GM12865 (cell line): ENCODE measurements around the gene PRKCA.
"Not testable (repeated sequence)": the region's sequence is repeated elsewhere in the genome, so short reads cannot be mapped to it uniquely, and the experiment has no call there.

ENCODE experiments used
- DNase-seq: peaks from one replicate; pipeline ENCODE4 v3.0.0; 2010; ENCODE audit warnings: low read depth
- H3K4me3 ChIP-seq: 2 replicates; pipeline ENCODE4 v1.5.1; 2011; ENCODE audit warnings: mild to moderate bottlenecking, low read depth, low read length, control low read depth
- TF ChIP-seq, protein P1 (sequence below): IDR thresholded peaks from 2 replicates; pipeline ENCODE4 v1.5.1; 2011; ENCODE audit warnings: low read length, control low read depth, low read depth, inconsistent platforms; ENCODE audit not compliant: insufficient read depth; ENCODE audit errors: missing control alignments

PRKCA gene

DNA sequence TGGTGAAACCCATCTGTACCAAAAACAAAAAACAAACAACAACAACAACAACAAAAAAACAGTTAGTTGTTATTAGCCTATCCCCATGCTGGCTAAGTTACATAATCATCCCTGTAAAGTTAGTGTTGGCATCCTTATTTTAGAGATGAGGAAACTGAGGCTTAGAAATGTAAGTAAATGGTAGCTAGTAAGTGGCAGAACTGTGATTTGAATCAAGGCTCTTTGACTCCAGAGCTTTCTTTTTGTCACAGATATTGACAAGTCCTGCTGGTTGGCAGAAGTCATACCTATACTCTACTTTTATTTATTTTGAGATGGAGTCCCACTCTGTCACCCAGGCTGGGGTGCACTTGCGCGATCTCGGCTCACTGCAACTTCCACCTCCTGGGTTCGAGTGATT is 42.1 kb downstream of the PRKCA start:
- DNase-seq, result no peak
- no peak overlapping the region for H3K4me3 ChIP-seq
- TF ChIP-seq, protein P1, sequence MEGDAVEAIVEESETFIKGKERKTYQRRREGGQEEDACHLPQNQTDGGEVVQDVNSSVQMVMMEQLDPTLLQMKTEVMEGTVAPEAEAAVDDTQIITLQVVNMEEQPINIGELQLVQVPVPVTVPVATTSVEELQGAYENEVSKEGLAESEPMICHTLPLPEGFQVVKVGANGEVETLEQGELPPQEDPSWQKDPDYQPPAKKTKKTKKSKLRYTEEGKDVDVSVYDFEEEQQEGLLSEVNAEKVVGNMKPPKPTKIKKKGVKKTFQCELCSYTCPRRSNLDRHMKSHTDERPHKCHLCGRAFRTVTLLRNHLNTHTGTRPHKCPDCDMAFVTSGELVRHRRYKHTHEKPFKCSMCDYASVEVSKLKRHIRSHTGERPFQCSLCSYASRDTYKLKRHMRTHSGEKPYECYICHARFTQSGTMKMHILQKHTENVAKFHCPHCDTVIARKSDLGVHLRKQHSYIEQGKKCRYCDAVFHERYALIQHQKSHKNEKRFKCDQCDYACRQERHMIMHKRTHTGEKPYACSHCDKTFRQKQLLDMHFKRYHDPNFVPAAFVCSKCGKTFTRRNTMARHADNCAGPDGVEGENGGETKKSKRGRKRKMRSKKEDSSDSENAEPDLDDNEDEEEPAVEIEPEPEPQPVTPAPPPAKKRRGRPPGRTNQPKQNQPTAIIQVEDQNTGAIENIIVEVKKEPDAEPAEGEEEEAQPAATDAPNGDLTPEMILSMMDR, result no peak

DNA sequence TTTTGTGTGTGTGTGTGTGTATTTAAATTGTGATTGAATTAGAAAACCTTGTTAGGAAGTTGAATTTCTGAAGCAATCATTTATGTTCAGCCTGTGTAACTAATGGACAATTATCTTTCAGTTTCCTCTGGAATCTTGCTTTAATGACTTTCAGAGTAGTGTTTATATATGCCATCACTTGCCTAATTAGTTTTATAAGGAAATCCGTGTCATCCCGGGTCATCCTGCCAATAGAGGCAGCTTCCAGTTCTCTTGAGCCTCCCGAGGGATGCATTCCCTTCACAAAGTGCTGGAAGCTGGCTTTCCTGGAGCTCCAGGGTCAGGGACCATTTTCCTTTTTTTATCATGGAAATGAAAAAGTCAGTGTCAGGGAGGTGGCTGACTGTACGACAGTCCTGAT is 42.9 kb downstream of the PRKCA start:
- TF ChIP-seq, protein P1, result no peak
- no peak overlapping the region for H3K4me3 ChIP-seq
- no peak for DNase-seq

DNA sequence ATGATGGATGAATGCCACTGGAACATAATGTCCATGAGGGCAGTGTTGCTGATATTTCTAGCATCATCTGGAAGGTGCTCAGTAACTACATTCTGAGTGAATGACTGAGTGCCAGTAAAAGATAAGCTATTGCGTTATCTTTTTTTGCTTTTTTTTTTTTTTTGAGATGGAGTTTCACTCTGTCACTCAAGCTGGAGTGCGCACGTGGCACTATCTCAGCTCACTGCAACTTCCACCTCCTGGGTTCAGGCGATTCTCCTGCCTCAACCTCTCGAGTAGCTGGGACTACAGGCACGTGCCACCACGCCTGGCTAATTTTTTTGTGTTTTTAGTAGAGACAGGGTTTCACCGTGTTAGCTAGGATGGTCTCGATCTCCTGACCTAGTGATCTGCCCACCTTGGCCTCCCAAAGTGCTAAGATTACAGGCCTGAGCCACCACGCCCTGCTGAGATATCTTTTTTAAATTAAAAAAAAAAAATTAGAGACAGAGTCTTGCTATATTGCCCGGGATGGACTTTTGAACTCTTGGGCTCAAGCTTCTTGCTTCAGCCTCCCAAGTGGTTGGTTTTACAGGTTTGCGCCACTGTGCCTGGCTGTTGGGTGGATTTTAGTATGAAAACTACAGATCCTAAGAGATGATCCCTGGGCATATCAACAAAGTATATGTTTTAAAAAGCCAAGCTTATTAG is 43.7 kb downstream of the PRKCA start:
- DNase-seq, result not testable (repeated sequence)

DNA sequence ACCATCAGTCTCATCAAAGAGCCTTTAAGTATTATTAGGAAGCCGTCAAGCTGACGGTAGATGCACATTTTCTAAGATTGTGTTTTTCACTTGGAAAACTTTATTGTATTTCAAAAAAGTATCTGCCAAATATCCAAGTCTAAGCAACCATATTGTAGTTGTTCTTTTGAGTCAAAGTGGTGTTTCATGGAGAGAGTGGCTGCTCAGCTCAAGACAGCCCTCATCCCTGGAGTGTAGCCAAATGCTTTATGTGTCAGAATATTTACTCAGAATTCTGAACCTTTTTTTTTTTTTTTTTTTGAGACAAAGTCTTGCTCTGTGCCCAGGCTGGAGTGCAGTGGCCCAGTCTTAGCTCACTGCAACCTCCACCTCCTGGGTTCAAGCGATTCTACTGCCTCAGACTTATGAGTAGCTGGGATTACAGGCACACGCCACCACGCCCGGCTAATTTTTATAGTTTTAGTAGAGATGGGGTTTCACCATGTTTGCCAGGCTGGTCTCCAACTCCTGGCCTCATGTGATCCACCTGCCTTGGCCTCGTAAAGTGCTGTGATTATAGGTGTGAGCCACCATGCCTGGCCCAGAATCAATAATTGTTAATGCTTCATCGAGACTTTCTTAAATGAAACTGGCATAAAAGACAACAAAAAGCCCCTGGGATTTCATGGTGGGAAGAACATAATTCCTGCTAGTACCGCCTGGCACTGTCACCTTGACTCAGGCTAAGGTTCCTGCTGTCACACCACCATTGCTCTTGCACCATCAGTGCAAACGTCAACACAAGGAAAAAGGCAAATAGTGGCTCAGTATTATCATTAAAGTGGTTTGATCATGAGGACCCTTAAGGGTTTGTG is 45.5 kb downstream of the PRKCA start:
- DNase-seq, result no peak
- TF ChIP-seq, protein P1, result no peak
- H3K4me3 ChIP-seq, result no peak overlapping the region

More for the DNA sequence above, 43.7 kb downstream of the PRKCA start:
- H3K4me3 ChIP-seq, result not testable (repeated sequence)

DNA sequence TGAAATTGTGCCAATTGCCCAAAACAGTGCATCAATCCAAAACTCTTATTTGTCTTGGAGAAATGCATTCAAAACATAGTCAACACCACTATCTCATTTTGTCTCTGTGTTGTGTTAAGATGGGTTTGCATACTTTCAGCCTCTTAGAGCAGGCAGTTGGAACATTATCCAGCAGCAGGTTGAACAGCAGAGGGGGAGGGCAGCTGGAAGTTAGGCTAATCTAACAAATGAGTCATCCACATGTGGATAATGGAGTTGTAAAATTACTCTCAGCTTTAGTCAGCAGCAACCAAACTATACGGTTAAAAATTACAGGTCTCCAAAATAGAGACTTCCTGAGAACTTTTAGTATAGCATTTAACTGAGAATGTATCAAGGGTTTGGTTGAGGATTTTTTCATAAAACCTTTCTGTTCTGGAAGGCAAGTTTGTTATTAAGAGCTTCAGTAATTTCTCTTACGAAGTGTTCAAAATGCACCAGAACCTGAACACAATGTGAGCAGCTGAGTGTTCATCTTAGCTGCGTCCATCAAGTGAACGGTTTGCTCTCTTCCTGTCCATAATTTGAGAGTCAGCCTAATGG is 46.3 kb downstream of the PRKCA start:
- DNase-seq, result no peak
- no peak overlapping the region for H3K4me3 ChIP-seq
- TF ChIP-seq, protein P1, result no peak

DNA sequence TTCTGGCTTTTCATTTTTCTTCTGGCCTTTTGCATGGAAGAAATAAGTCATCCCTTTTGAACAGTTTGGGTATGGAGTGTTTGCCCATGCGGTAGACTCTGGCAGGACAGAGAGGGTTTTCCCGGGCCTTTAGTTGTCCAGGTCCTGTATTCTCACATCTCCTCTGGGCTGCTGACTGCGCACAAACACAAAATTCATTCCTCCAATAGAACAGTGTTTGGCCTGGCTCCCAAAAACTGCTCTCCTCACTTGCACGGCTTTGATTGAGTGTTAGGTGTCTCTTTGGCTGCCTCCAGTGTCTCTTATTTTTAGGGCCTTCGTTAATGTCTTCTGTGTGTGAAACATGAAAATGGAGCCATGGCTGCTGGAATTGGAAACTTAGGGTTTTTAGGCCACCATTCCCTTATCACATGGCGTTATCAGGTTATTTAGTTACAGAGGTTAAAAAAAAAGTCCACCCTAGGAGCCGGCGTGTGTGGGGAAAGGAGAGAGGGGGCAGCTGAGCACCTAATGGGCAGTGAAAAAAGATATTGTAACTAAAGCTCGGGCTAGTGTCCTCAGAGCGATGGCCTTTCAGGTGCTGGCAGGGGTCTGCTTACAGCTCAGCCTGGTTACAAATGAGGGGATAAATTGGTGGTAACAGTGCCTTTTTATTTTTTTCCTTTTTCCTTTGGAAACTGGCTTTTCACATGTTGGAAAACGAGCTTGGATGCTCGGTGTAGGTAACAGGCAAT is 47.3 kb downstream of the PRKCA start:
- TF ChIP-seq, protein P1, result no peak
- no peak overlapping the region for H3K4me3 ChIP-seq
- DNase-seq, result no peak

DNA sequence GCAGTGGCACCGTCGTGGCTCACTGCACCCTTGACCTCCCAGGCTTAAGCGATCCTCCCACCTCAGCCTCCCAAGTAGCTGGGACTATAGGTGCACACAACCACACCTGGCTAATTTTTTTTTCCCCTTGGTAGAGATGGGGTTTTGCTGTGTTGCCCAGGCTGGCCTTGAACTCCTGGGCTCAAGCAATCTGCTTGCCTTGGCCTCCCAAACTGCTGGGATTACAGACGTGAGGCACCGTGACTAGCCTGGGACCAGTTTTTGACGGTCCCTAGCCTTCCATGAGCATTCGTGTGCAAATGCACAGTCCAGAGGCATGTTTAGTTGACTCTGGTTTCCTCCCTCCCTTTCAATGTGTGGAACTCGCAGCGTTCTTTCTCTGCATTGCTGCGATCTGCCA is 48.2 kb downstream of the PRKCA start:
- H3K4me3 ChIP-seq, DNase-seq: not testable (repeated sequence)
